Activated CD4-positive, alpha-beta memory T cell treated with anti-CD3 and anti-CD28 coated beads, Interleukin-2, amount 10 ng/mL, durations not matched to agents 7 days and 5 days (primary cell): ENCODE measurements around the gene CASS4. TPM values are rescaled to one million over a fixed set of nuclear protein-coding genes. Genes with fewer than 3 reads are reported as not detected.

ENCODE experiments used
- CTCF ChIA-PET: fragments of 350-600 bp; sonication (Branson Sonifier 250); formaldehyde crosslinking; loops from one replicate; lab custom pipeline; 2021; ENCODE audit warnings: antibody characterized with exemption, inconsistent platforms; lab: Charles Lee
- POLR2A ChIA-PET: fragments of 350-600 bp; sonication (Branson Sonifier 250); formaldehyde crosslinking; loops from one replicate; lab custom pipeline; 2021; ENCODE audit warnings: antibody characterized with exemption; lab: Charles Lee
- DNase-seq: peaks from one replicate; pipeline ENCODE4 v3.0.0-alpha.2; 2020
- H3K27ac Mint-ChIP-seq: one replicate; pipeline ENCODE4 v1.8.0; 2021; ENCODE audit warnings: mild to moderate bottlenecking, mixed read lengths
- H3K27me3 Mint-ChIP-seq: one replicate; pipeline ENCODE4 v1.8.0; 2021; ENCODE audit warnings: mixed read lengths
- H3K36me3 Mint-ChIP-seq: one replicate; pipeline ENCODE4 v1.8.0; 2021; ENCODE audit warnings: low read depth, mixed read lengths
- H3K4me1 Mint-ChIP-seq: one replicate; pipeline ENCODE4 v1.8.0; 2021; ENCODE audit warnings: mixed read lengths
- H3K4me3 Mint-ChIP-seq: one replicate; pipeline ENCODE4 v1.8.0; 2021; ENCODE audit warnings: mild to moderate bottlenecking, mixed read lengths
- H3K9me3 Mint-ChIP-seq: one replicate; pipeline ENCODE4 v1.8.0; 2021; ENCODE audit warnings: mixed read lengths
- total RNA-seq, 2 experiments: library from RNA; stranded (reverse); gene quantifications; one replicate each; pipeline ENCODE4 v1.2.3, GENCODE V29; 2021

The CASS4 gene
- total RNA-seq, 2 experiments from 2014 or later: 13.2 TPM

DNA sequence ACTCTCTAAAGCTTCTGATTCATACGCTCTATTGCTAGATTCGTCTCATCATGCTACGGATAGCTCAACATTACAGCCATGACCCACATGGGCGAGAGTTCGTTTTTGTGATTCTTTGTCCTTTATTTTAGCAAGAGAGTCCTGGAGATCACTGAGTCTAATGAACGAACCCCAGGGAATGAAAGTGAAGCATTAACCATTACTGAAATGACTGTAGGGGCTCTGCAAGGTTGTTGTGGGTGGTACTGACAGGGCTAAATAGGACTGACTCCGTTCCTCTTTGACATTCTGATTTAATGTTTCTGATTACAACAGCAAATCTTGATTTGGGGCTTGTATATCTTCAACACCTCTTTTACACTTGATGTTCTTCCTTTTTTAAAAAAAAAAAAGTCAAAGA, 42.7 kb downstream of the CASS4 start:
- peak; percentile 28 for DNase-seq
- H3K36me3 Mint-ChIP-seq: peaks cover 63% of the 10 kb centered on the region
- ChIA-PET POLR2A (interaction anchor here (0.9 to 2.3 kb wide), 11 partner anchors 8 to 61 kb away, joined by 3 to 14 read pairs (median 4); partner anchors contain the start of genes CASS4 and RTF2), CTCF (interaction anchor here (0.8 to 2.7 kb wide), 2 partner anchors 9 to 39 kb away, joined by 3 to 8 read pairs; no protein-coding TSS in a partner anchor)
- H3K4me1 Mint-ChIP-seq: peaks cover 52% of the 10 kb centered on the region
- peak overlapping the region; percentile 24 for H3K4me3 Mint-ChIP-seq
- peak overlapping the region; percentile 83 for H3K27ac Mint-ChIP-seq
- H3K27me3 Mint-ChIP-seq: no peaks in the 10 kb centered on the region
- no peaks in the 10 kb centered on the region for H3K9me3 Mint-ChIP-seq

DNA sequence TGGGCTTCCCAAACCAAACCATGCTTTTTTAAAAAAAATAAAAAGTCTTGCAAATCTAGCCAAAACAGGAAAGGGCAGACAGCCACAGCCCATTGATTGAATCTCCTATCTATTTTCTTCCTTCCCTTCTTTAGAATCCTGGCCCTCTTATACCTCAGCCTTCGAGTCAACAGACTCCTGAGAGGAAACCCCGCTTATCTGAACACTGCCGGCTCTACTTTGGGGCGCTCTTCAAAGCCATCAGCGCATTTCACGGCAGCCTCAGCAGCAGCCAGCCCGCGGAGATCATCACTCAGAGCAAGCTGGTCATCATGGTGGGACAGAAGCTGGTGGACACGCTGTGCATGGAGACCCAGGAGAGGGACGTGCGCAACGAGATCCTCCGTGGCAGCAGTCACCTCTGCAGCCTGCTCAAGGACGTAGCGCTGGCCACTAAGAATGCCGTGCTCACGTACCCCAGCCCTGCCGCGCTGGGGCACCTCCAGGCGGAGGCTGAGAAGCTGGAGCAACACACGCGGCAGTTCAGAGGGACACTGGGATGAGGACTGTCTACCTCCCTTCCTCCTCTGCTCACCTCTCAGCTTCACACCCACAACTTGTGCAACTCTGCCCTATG, 46.3 kb downstream of the CASS4 start:
- H3K4me3 Mint-ChIP-seq: no peak overlapping the region
- no peak overlapping the region for H3K27ac Mint-ChIP-seq
- DNase-seq: no peak
- no peaks in the 10 kb centered on the region for H3K9me3 Mint-ChIP-seq
- no peaks in the 10 kb centered on the region for H3K27me3 Mint-ChIP-seq
- ChIA-PET POLR2A (interaction anchor here (0.8 to 1.2 kb wide), 2 partner anchors 10 to 46 kb away, joined by 3 to 4 read pairs; partner anchors contain the start of genes CASS4 and RTF2), CTCF (interaction anchor here (1.1 to 1.9 kb wide), 2 partner anchors 16 to 61 kb away, joined by 3 to 4 read pairs; no protein-coding TSS in a partner anchor)
- H3K4me1 Mint-ChIP-seq: peaks cover 81% of the 10 kb centered on the region
- peaks cover 52% of the 10 kb centered on the region for H3K36me3 Mint-ChIP-seq

DNA sequence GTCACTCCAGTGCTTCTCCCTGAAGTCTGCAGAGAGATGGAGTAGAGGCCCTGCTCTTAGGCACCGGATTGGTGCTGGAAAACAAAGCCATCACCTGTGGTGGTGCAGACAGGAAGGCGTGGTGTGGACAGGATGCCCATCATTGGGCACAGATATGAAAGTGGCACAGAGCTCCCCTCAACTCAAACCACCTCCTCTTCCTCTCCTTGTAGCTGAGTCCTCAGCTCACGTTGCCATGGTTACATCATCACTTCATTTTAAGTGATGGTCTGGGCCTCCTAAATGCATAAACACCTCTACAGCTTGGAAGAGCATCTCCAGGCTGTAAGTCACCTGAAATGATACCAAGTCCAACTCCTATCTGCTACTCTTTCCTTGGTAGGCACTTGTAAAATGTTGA, 48.4 kb downstream of the CASS4 start:
- ChIA-PET CTCF (interaction anchor here (1.1 to 1.9 kb wide), 2 partner anchors 18 to 60 kb away, joined by 3 to 4 read pairs; no protein-coding TSS in a partner anchor), POLR2A (interaction anchor here (0.8 to 1.1 kb wide), 5 partner anchors 9 to 68 kb away, joined by 4 to 8 read pairs (median 4); partner anchors contain the start of genes AURKA, CASS4, CSTF1 and RTF2)
- peaks cover 40% of the 10 kb centered on the region for H3K36me3 Mint-ChIP-seq
- H3K9me3 Mint-ChIP-seq: no peaks in the 10 kb centered on the region
- no peak overlapping the region for H3K4me3 Mint-ChIP-seq
- DNase-seq: peak; percentile 80
- no peaks in the 10 kb centered on the region for H3K27me3 Mint-ChIP-seq
- peaks cover 77% of the 10 kb centered on the region for H3K4me1 Mint-ChIP-seq
- H3K27ac Mint-ChIP-seq: peak overlapping the region; percentile 82

DNA sequence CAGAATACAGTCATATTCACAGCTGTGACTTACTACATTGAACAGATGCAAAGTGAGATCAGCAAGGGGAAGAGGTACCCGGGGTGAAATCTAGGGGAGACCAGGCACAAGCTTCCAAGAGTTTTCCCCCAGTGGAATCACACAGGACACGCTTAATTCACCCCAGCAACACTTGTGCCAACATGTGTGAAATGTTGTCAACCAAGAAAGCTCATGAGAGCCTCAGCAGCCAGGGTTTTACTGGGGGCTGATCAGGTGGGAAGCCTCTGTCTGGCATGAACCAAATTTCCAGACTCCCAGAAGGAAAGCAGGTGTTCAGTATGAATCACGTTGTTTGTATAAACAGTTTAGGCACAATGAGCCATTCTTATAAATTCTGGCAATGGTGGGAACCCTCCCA, 49.5 kb downstream of the CASS4 start:
- CTCF ChIA-PET: no interaction called here
- peaks cover 35% of the 10 kb centered on the region for H3K36me3 Mint-ChIP-seq
- H3K4me1 Mint-ChIP-seq: peaks cover 81% of the 10 kb centered on the region
- H3K4me3 Mint-ChIP-seq: no peak overlapping the region
- no peak for DNase-seq
- POLR2A ChIA-PET: interaction anchor here (1.4 to 3.3 kb wide), 2 partner anchors 43 to 69 kb away, joined by 3 to 12 read pairs; partner anchors contain the start of genes AURKA and CSTF1
- H3K27me3 Mint-ChIP-seq: no peaks in the 10 kb centered on the region
- peak overlapping the region; percentile 82 for H3K27ac Mint-ChIP-seq
- no peaks in the 10 kb centered on the region for H3K9me3 Mint-ChIP-seq

DNA sequence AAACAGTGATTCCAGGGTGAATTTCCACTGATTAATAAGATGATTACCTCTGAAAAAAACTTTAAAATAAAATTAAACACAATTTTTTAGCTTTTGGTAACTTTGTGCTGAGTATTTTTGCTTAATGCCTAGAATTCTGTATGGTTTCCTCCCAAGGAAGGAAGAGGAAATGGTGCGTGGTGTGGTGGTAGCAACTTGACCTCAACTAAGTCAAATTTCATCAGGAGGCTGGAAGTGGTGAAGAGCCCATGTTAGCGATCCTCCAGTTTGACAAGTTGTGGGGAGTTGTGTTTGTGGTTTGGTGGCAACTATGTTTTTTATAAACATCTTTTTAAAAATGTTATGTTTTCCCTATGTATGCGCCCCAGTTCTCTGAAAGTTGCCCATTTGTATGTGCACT, 51.4 kb downstream of the CASS4 start:
- peak; percentile 74 for DNase-seq
- peak overlapping the region; percentile 32 for H3K4me3 Mint-ChIP-seq
- peaks cover 76% of the 10 kb centered on the region for H3K4me1 Mint-ChIP-seq
- H3K27ac Mint-ChIP-seq: peak overlapping the region; percentile 80
- H3K27me3 Mint-ChIP-seq: no peaks in the 10 kb centered on the region
- CTCF ChIA-PET: interaction anchor here (1.0 to 2.1 kb wide), 4 partner anchors 9 to 71 kb away, joined by 3 to 8 read pairs (median 4); partner anchors contain the start of genes AURKA and CSTF1
- POLR2A ChIA-PET: interaction anchor here (0.6 to 3.3 kb wide), 12 partner anchors 9 to 929 kb away, joined by 3 to 14 read pairs (median 5); partner anchors contain the start of genes AURKA, CASS4 and CSTF1
- H3K36me3 Mint-ChIP-seq: peaks cover 26% of the 10 kb centered on the region
- no peaks in the 10 kb centered on the region for H3K9me3 Mint-ChIP-seq

DNA sequence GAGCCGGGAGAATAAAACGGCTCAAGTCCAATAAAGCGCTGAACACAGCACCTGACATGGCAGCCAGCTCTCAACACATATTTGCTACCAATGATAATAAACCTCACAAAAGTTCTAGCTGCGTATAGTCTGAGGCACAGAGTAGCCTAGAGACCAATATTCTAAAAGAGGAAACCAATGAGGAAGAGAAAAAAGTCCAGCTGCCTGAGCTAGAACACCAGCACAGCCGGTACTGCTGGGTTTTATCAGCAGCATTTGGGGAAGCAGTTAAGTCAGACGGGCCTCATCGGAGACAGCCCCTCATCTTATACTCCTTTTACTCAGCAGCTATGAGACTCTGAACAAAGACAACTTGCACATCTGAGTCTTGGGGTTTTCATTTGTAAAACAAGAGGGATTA, 53.9 kb downstream of the CASS4 start:
- CTCF ChIA-PET: no interaction called here

DNA sequence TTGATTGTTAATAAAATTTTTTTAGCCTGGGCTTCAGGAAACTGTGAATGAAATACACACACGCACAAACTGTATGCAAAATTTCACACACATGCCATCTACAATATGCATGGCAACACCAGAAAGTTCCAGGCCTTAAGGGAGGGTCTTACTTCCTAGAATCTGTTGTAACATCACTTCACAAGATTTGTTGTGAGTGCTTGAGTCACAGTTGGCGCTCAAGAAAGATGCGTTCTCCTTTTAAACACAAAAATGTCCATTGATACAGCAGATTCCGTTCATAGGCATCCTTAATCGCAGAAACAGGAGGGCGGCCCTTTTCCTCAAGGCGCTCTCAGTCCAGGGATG, 55.9 kb downstream of the CASS4 start:
- Mint-ChIP-seq H3K27ac (peak overlapping the region; percentile 98), H3K27me3 (no peaks in the 10 kb centered on the region), H3K36me3 (peaks cover 24% of the 10 kb centered on the region), H3K4me3 (peak overlapping the region; percentile 100), H3K9me3 (no peaks in the 10 kb centered on the region), H3K4me1 (peaks cover 71% of the 10 kb centered on the region)
- no peak for DNase-seq
- ChIA-PET POLR2A (interaction anchor here (1.0 to 2.6 kb wide), 7 partner anchors 9 to 75 kb away, joined by 3 to 41 read pairs (median 5); partner anchors contain the start of genes AURKA, CASS4 and CSTF1), CTCF (interaction anchor here (1.4 to 2.2 kb wide), 2 partner anchors 56 to 76 kb away, joined by 4 to 12 read pairs; partner anchors contain the start of genes AURKA, CASS4 and CSTF1)

More for the DNA sequence above, 53.9 kb downstream of the CASS4 start:
- Mint-ChIP-seq H3K4me1 (peaks cover 77% of the 10 kb centered on the region), H3K27me3 (no peaks in the 10 kb centered on the region), H3K4me3 (no peak overlapping the region), H3K9me3 (no peaks in the 10 kb centered on the region), H3K27ac (no peak overlapping the region), H3K36me3 (peaks cover 27% of the 10 kb centered on the region)
- POLR2A ChIA-PET: interaction anchor here (1.4 kb wide), 1 partner anchor 74 kb away, joined by 4 read pairs; the partner anchor contains the start of gene AURKA
- DNase-seq: no peak

DNA sequence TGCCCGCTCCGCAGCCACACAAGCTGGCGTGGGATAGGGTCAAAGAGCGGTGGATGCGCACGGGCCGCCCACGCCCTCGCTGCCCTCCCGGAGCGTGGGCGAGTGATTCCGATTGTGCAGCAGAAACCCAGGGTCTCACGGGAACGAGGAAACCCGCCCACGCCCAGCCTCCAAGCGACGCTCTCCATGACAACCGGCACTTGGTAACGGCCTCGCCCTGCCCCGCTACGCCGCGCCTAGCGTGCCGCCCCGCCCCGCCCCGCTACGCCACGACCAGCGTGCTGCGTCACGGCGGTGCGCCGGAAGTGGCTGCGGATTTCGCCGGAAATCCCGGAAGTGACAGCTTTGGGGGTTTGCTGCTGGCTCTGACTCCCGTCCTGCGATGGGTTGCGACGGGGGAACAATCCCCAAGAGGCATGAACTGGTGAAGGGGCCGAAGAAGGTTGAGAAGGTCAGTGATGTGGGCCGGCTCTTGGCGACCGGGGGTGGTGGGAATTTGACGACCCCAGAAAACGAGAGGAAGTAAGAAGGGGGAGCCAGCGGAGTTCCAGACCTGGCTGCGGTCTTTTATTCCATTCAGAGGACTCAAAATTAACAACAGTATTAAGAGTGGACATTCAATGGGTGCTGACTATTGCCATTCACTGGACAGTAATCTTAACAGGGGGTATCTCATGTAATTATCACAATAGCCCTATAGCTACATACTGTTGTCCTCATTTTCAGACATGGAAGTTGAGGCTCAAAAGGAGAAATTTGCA, 56.4 kb downstream of the CASS4 start, which contains the start of gene RTF2:
Gene RTF2 (plus strand): TSS at position 312 of the 761 bp plus-strand sequence. CDS start 71 bp downstream, at position 383.
- peak; percentile 98 for DNase-seq
- H3K36me3 Mint-ChIP-seq: peaks cover 28% of the 10 kb centered on the region
- no peaks in the 10 kb centered on the region for H3K27me3 Mint-ChIP-seq
- ChIA-PET CTCF (interaction anchor here (0.8 to 2.2 kb wide), 6 partner anchors 57 to 110 kb away, joined by 3 to 12 read pairs (median 4); partner anchors contain the start of genes AURKA, CSTF1 and FAM210B), POLR2A (interaction anchor here (1.0 to 2.6 kb wide), 13 partner anchors 8 to 109 kb away, joined by 3 to 41 read pairs (median 5); partner anchors contain the start of genes AURKA, CASS4 and CSTF1)
- H3K4me1 Mint-ChIP-seq: peaks cover 65% of the 10 kb centered on the region
- H3K4me3 Mint-ChIP-seq: peak within 1 kb of the TSS; percentile 100
- no peaks in the 10 kb centered on the region for H3K9me3 Mint-ChIP-seq
- H3K27ac Mint-ChIP-seq: peak within 1 kb of the TSS; percentile 98

DNA sequence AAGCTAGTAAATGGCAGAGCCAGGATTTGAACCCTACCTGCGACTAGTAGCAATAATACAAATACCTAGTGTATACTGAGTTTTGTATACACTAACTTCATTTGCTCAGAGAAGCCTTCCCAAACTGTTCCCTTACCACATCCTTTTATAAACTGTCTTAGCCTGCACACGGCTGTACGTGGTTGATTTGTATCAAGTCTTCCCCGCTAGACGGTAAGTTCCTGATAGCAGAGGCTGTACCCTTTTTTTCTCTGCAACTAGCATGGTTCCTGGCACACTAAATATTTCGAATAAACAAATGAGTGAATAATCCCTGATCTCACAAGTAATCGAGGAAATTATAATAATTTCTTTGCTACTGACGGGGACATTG, 57.0 kb downstream of the CASS4 start:
- Mint-ChIP-seq H3K27ac (peak overlapping the region; percentile 98), H3K4me3 (peak overlapping the region; percentile 100)
- DNase-seq: no peak

DNA sequence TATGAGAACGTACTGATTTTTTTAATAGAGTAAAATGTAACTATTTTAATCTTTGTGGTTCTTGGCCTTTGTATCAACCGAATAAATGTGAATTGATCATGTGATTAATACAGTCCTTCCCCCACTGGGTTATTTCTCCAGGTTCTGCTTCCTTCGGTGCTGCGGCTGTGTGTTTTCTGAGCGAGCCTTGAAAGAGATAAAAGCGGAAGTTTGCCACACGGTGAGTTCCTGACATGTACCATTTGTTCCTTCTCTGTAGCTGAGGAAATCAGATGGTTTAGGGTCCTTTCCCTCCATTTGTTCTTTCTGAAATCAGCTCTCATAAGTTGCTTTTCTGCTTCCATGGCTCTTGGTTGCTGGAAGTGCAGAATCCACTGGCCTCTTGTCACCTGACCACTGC, 71.9 kb downstream of the CASS4 start:
- peaks cover 37% of the 10 kb centered on the region for H3K4me1 Mint-ChIP-seq
- H3K4me3 Mint-ChIP-seq: no peak overlapping the region
- ChIA-PET CTCF (no interaction called here), POLR2A (interaction anchor here (2.0 kb wide), 1 partner anchor 72 kb away, joined by 5 read pairs; the partner anchor contains the start of gene CASS4)
- H3K9me3 Mint-ChIP-seq: no peaks in the 10 kb centered on the region
- peaks cover 86% of the 10 kb centered on the region for H3K36me3 Mint-ChIP-seq
- H3K27me3 Mint-ChIP-seq: no peaks in the 10 kb centered on the region
- no peak for DNase-seq
- peak overlapping the region; percentile 36 for H3K27ac Mint-ChIP-seq

More for the DNA sequence above, 57.0 kb downstream of the CASS4 start:
- no peaks in the 10 kb centered on the region for H3K9me3 Mint-ChIP-seq
- peaks cover 31% of the 10 kb centered on the region for H3K36me3 Mint-ChIP-seq
- peaks cover 60% of the 10 kb centered on the region for H3K4me1 Mint-ChIP-seq
- CTCF ChIA-PET: interaction anchor here (0.8 to 2.2 kb wide), 6 partner anchors 57 to 110 kb away, joined by 3 to 12 read pairs (median 4); partner anchors contain the start of genes AURKA, CSTF1 and FAM210B
- POLR2A ChIA-PET: interaction anchor here (1.0 to 2.6 kb wide), 13 partner anchors 9 to 109 kb away, joined by 3 to 41 read pairs (median 5); partner anchors contain the start of genes AURKA, CASS4 and CSTF1
- H3K27me3 Mint-ChIP-seq: no peaks in the 10 kb centered on the region

DNA sequence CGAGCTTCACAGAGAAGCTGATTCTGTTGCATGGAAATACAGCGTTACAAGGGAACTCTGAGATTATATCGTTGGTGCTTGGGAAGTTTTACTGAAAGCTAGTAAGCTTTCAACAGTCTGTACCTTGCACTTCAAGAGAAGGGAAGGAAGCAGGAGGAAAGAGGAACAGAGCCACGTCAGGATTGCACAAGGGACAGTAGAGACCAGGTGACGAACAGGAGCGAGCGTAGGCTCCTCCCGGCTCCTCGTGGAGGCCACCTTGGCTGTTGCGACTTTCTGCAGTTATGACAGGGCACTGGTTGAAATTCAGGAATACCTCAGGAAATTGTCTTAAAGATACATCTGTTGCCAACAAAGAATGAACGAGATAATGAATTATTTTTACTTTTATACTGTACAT, 75.2 kb downstream of the CASS4 start:
- no peak for DNase-seq
- Mint-ChIP-seq H3K36me3 (peaks cover 82% of the 10 kb centered on the region), H3K4me1 (peaks cover 29% of the 10 kb centered on the region), H3K9me3 (no peaks in the 10 kb centered on the region), H3K4me3 (no peak overlapping the region), H3K27me3 (no peaks in the 10 kb centered on the region), H3K27ac (no peak overlapping the region)
- POLR2A ChIA-PET: no interaction called here
- CTCF ChIA-PET: no interaction called here

DNA sequence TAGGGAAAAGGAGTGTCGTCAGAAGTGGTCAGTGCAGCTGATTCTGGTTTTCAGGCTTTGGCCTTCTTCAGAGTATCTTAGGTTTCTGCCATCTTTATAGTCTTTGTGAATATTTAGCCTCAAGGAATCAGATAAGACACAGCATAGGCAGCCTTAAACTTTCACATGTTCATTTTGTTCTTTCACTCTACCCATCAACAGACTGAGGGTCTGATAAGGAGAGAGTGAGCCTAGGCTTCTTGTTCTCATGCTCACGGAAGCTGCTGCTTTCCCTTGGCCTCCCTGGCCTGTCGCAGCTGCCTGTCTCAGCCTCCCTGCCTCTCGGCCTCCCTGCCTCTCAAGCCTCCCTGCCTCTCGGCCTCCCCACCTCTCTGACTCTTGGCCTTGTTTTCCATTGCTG, 76.5 kb downstream of the CASS4 start:
- no peak overlapping the region for H3K4me3 Mint-ChIP-seq
- H3K36me3 Mint-ChIP-seq: peaks cover 83% of the 10 kb centered on the region

More for the DNA sequence above, 76.5 kb downstream of the CASS4 start:
- Mint-ChIP-seq H3K4me1 (peaks cover 20% of the 10 kb centered on the region), H3K27me3 (no peaks in the 10 kb centered on the region), H3K9me3 (no peaks in the 10 kb centered on the region), H3K27ac (no peak overlapping the region)
- CTCF ChIA-PET: interaction anchor here (0.7 kb wide), 1 partner anchor 15 kb away, joined by 3 read pairs; no protein-coding TSS in a partner anchor
- POLR2A ChIA-PET: no interaction called here
- no peak for DNase-seq
